OCI-LY7 (cell line): ENCODE measurements around the gene RANBP6.

Experiments
- EZH2phosphoT487 ChIP-seq: fragments of 200-600 bp; sonication (generic); IDR thresholded peaks from 2 replicates; pipeline ENCODE4 v1.6.1; 2018; ENCODE audit warnings: low read depth, borderline replicate concordance, mild to moderate bottlenecking, mixed run types, antibody characterized with exemption, low read length, moderate library complexity, mixed read lengths
- TF ChIP-seq, protein P1 (sequence below): fragments of 200-600 bp; sonication (generic); conservative IDR thresholded peaks from 2 replicates; pipeline ENCODE4 v1.5.1; 2014; ENCODE audit warnings: mild to moderate bottlenecking, antibody characterized with exemption, low read length, moderate library complexity, mixed read lengths

DNA sequence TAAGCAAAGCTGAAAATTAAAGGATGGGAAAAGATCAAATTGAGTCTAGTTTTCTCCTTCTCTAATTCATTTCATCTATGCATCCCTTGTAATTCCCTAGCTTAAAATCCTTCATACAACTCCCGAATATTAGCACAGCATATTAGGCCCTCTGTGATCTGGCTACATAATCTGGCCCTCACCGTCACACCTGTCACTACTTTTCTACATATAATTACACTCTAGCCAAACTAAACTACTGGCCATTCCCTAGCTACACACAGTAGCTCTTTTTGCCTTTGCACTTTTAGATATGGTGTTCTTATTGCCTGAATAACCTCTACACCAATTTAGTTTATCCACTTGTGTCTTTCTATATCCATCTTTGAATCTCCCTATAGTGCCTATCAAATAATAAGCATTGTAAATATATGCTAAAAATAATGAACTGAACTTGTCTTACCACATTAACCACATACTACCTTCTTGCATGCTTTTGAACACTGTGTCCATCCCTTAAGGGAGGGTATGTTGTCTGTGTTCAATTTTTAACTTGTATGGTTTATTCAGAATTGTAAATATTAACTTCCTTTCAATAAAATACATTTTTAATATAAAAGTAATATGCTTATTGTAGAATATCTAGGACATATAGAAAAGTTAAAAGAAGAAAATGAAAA is 15.9 kb downstream of the RANBP6 start:
- TF ChIP-seq, protein P1, sequence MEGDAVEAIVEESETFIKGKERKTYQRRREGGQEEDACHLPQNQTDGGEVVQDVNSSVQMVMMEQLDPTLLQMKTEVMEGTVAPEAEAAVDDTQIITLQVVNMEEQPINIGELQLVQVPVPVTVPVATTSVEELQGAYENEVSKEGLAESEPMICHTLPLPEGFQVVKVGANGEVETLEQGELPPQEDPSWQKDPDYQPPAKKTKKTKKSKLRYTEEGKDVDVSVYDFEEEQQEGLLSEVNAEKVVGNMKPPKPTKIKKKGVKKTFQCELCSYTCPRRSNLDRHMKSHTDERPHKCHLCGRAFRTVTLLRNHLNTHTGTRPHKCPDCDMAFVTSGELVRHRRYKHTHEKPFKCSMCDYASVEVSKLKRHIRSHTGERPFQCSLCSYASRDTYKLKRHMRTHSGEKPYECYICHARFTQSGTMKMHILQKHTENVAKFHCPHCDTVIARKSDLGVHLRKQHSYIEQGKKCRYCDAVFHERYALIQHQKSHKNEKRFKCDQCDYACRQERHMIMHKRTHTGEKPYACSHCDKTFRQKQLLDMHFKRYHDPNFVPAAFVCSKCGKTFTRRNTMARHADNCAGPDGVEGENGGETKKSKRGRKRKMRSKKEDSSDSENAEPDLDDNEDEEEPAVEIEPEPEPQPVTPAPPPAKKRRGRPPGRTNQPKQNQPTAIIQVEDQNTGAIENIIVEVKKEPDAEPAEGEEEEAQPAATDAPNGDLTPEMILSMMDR, result no peak
- TF ChIP-seq EZH2phosphoT487, result no peak
